GM19452 (cell line): ENCODE results near the gene FOXM1.

Experiments used
- ATAC-seq: cut with Tn5 transposase; IDR thresholded peaks from one replicate; pipeline ENCODE4 v1.9.1; 2021; ENCODE audit not compliant: unreplicated experiment

Gene FOXM1

DNA sequence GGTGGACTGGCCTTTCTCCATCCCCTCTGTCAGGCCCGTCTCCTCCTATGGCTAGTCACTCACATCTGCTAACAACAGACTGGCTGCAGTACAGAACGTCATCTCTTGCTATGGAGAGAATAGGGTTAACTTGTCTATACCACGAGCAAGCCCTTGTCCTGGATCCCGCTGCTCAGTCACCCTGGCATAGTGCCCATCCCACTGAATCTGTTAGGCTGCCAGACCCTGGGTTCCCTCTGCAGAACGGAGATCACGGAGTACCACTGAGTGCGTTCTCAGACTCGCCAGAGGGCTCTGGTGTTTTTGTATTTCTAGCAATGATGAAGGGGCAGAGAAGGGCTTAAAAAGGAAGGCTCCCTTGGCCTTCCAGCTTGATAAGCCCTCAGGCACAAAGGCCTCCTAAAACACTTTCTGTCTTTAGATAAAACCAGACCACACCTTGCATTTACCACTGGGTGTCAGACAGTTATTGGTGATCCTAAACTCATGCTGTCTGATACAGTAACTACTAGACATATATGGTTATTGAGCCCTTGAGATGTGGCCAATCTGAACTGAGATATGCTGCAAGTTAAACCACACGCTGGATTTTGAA lies 35.8 kb downstream of the FOXM1 start:
- no peak for ATAC-seq

DNA sequence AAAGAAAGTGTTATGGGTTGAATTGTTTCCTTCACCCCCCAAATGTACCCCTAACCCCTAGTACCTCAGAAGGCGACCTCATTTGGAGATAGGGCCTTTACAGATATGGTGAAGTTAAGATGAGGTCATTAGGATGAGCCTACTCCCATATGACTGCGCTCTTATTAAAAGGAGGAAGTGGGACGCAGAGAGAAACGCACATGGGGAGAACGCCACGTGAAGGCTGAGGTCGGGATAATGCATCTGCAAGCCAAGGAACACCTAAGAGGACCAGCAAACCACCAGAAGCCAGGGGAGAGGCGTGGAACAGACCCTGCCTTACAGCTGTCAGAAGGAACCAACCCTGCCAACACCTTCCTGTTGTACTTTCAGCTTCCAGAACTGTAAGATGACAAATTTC lies 40.4 kb downstream of the FOXM1 start:
- no peak for ATAC-seq

DNA sequence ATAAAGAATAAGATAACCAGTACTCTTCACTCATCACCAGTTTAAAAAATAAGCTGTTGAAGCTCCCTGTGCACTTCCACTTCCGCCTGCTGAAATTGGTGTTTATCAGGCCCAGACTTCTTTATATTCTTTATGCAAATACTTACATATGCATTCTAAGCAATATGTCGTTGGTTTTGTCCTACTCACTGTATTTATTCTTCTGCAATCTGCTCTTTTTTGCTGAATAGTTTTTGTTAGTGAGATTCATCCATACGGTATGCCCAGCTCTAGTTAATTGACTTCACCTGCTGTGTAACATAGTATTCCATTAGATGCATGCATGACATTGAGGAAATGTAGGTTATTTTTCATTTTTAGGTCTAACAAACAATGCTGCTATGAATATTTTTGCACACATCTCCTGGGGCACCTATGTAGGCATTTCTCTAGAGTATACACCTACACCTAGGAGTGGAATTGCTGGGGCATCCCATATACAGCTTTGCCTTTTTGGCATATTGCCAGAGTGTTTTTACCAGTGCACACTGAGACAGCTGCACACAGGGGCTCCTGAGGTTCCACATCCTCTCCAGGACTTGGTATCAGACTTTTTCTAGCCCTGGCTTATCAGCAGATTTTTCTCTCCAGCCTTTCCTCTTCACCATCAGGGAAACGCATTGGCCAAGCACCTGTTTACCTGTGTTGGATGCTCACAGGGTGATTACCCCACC lies 41.1 kb downstream of the FOXM1 start:
- ATAC-seq = no peak

DNA sequence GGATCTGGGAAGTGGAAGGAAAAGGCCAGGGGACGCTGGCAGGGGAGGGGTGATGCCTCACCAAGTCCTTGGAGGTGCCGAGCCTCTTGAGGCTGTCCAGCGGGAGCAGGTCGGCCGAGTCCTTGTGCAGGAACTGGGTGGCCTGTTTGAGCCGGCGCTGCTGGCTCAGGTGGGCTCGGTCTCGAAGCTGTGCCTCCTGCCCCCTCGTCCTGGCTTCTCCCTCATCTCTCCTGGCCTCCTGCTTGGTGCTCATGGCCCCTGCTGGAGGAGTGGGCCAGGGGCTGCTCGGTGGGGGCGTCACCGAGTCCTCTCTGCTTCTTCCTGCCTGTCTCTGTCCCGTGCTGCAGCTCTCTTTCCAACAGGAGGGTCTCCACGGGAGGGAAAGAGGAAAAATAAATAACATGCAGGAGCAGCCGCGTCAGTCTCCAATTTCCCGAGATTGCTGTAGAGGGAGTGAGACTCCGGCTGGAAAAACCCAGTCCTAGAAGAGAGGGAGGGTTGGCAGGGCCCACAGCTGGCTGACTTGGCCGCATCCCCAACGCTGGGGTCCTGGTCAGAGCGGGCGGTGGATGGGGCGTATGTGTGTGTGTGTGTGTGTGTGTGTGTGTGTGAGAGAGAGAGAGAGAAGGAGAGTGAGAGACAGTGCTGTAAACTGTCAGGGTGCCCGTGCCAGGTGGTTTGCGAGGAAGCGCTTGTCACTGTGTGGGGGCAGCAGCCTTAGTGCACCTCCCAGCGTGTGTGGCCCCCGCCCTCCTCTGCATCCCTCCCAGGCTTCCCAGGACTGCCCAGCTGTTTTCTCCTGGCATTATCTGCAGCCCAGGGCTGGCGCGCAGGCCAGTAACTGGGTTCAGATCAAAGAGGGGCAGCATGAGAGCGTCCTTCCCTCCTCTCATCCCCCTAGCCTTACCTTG lies 42.1 kb downstream of the FOXM1 start, which contains the start of gene NRIP2:
Gene NRIP2, minus strand, starts transcription at position 455 of the 911 bp plus-strand sequence. Its CDS starts 52 bp downstream, at position 403.
- no peak for ATAC-seq

DNA sequence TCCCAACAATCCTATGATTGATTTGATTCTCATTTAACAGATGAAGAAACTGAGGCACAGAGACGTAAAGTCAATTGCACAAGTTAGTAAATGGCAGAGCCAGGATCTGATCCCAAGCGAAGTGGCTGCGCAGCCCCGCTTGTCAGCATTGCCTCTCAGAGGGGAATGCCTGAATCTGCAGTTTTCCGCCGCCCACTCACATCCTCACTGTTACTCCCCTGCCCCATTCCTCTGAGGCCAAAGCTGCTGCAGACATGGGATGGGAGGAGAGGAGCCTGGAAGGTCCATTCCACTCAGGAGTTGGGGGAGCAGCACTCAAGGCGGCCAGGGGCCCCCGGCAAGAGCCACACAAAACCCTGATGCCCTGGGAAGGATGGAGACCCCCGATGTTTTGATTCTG lies 43.2 kb downstream of the FOXM1 start:
- ATAC-seq = no peak

DNA sequence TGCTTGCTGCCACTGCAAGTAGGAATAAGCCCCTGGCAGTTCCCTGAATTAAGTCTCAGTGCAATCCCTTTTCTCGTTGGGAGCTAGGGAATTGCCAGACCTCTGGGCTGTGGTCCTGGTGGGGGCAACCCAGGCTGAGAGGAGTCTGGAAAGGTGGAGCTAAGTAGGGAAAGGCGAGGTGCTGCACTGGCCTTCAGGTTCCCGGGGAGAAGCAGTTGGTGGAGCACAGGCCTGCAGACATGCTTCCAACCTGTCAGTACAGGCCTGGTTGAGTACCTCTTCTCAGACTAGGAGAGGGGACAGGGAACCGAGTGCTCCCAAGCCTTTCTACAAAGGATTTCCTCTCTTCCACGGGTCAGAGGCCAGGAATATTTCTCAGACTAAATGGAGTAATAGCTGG lies 43.6 kb downstream of the FOXM1 start:
- no peak for ATAC-seq

DNA sequence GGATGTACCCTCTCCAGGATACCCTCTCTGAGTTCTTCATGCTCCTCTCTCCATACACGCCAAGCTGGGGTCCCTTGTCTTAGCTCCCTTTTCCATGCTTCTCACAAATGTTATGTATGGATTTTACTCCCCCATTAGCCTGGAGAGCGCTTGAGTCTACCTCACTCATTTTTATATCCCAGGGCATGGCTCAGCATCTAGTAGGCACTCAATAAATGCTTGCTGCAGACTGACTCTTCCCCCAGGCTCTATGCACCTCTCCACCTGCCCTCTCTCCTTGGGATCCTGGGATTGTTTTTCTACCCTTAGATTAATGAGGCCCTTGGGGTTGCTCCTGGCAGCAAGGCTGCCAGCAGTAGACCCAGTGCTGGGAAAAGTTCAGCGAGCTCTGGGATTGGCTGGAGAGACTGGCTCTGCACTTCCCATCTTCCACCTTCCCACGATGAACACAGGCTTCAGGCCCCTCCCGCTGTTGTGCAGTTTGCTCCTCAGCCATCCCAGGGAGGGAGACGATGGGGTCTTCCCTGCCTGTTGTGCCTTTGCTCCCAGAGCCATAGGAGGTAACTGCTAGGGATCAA lies 44.3 kb downstream of the FOXM1 start:
- no peak for ATAC-seq

DNA sequence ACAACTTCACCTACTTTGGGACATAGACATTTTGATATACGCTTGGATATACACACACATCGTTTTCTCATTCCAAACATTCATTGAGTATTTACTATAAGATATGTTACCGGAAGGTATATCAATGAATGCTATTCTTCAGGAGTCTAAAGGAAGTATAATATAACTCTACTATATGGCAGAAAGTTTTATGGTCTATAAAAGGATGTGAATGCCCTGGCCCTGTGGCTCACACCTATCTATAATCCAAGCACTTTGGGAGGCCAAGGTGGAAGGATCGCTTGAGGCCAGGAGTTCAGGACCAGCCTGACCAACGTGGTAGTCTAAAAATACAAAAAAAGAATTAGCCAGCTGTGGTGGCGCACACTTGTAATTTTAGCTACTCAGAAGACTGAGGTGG lies 47.7 kb downstream of the FOXM1 start:
- no peak for ATAC-seq

DNA sequence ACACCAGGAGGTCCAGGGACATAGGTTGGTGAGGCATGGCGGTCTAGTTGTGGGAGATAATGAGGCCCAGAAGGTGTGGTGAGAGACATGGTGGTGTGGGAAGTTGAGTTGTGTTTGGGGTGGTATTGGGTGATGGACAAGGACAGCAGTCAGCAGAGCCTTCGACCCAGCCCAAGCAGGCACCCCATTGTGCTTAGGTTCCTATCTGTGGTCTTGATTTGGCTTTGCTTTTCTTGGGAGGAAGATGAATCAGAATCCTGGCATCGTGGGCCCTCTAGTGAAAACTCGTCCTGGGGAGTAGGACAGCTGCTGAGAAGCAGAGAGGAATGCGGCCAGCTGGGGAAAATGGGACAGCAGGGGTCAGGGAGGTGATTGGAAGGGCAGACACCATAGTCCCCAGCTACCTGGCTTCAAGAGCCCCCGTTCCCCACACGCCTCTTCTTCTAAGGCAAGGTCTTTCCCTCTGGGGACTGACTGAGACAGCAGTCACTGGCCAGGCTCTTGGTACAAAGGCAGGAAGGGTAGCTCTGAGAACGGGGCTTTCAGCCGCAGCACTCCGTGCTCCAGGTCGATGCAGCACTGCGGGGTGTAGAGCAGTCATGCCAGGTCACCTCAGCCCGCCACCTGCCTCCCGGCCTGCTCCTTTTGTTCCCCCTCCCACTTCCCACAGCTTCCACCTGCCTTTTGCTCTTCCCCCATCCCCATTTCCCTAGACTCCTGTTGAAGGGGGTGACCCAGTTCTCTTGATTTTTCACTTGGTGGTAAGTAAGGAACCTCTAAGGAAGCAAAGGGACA lies 50.1 kb downstream of the FOXM1 start:
- ATAC-seq = no peak

DNA sequence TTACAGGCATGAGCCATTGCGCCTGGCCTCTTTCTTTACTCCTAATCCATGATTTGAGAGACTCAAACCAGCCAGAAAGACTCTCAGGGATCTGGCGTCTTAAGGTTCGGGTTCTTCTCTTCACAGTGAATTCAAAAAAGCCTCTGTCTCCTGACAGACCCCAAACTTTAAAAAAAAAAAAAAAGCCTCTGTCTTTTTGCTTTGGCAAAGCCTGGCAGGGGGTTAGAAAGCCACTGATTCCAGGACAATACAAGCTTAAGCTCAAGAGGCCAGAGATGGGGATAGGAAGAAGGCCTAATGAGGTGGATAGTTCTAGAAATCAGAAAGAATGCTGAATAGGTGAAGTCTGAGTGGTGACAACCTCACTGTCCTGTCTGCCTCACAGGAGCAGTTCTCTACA lies 50.9 kb downstream of the FOXM1 start:
- no peak for ATAC-seq

DNA sequence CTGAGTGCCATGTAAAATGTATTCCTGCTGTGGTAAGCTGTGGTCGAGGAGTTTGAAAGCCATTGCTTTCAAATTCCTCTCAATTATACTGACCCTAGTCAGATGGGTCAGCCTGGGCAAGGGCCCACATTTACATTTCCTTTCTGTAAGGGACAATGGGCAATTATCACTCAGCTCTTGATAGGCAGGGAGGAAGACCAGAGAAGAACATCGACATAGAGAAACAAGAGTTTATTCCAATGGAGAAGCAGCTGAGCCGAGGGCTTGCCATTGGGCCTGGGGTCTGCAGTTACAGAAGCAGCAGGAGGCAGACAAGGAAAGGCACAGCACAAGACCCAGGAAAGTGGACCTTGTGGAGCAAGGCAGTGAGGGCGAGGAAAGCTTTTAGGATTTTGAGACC lies 51.8 kb downstream of the FOXM1 start:
- no peak for ATAC-seq

DNA sequence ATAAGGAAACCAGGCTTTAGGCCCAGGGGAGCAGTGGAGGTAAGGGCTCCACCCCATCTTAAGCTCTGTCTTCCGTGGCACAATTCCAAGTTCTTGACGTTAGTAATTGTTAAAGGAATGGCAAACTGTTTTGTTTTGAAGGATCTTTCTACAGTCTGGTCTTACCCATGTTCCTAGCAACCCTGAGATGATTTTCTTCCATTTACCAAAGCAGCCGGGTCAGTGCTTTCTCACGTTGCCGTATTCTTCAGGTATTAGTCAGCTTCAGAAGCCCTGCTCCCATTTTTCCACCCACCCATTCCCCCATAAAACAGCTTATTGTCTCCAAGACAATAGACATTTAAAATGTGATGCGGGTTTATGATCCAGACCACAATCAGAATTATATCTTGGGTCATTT lies 52.4 kb downstream of the FOXM1 start:
- ATAC-seq = no peak

DNA sequence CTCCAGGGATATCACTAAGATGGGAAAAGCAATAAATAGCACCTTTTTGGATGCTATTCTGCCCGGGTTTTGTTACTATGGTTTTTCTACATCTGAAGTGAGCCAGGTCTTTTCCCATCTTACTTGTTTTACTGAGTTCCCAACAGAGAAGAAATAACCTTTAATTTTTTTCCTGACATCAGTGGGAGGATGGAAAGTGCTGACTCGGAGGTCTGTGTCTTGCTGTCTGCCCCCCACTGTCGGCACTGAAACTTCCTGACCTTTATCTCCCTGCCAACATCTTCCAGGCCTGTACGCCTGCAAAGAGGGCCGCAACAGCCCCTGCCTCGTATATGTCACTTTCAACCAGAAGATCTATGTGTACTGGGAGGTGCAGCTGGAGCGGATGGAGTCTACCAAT lies 53.5 kb downstream of the FOXM1 start:
- ATAC-seq = no peak

DNA sequence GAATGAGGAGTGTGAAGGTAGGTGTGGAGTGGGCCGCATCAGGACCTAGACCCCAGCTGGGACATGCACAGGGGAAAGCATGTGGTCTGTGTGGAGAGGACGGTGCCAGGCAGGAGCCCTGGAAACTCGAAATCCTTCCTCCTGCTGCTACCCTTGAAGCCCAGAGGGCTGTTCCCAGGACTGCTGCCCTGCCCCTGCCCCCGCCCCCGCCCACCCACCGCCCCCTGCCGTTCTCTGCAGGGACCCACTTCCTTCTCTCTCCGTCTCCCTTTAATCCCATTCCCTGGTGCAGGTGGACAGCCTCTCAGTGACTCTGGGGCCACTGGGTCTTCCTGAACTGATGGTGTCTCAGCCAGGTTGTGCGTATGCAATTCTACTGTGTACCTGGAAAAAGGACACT lies 56.5 kb downstream of the FOXM1 start:
- ATAC-seq = no peak

DNA sequence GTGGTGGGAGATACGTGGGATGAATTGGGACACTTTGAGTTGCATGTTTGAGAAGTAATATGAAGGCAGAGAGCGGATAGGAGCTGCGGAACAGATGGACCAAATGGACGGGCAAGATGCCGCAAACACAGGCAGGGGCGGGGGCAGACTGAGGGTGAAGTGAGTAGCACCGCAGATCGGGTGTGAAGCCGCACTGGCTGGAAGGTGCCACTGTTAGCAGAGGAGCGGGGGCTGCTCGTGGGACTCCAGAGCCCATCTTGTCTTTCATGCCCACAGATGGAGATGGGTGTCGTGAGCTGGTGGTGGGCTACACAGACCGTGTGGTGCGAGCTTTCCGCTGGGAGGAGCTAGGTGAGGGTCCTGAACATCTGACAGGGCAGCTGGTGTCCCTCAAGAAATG lies 57.2 kb downstream of the FOXM1 start:
- no peak for ATAC-seq

DNA sequence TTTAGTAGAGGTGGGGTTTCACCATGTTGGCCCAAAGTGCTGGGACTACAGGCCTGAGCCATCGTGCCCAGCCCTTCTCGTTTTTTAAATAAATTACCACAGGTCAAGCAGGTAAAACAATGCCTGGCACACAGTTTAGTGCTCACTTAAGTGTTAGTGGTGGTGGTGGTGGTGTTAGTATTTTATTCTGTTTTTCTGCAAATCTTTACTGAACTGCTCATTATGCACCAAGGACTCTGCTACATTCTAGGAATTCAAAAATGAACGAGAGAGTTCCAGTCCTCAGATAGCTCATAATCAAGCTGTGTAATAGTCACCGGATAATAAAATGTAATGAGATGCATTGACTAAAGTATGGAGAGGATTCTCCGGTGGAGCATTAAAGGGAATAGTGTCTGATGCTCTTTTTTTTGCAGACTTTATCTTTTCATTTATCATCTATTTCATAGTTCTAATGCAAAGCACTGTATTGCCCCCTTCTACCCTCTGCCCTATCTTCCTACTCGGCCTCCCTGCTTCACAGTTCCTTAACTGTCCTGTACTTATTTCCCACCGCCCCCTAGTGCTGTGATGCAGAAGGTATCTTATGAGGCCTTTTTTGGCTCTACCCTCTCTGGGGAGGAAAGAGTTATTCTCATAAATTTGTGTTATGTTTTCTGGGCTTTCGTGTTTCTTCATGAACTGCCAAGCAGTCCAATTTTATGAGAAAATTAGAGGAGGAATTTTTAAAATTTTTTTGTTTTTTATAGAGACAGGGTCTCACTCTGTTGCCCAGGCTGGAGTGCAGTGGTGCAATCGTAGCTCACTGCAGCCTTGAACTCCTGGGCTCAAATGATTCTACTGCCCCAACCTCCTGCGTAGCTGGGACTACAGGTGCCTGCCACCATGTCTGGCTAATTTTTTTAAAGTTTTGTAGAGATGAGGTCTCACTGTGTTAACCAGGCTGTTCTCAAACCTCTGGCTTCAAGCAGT lies 63.5 kb downstream of the FOXM1 start:
- no peak for ATAC-seq

DNA sequence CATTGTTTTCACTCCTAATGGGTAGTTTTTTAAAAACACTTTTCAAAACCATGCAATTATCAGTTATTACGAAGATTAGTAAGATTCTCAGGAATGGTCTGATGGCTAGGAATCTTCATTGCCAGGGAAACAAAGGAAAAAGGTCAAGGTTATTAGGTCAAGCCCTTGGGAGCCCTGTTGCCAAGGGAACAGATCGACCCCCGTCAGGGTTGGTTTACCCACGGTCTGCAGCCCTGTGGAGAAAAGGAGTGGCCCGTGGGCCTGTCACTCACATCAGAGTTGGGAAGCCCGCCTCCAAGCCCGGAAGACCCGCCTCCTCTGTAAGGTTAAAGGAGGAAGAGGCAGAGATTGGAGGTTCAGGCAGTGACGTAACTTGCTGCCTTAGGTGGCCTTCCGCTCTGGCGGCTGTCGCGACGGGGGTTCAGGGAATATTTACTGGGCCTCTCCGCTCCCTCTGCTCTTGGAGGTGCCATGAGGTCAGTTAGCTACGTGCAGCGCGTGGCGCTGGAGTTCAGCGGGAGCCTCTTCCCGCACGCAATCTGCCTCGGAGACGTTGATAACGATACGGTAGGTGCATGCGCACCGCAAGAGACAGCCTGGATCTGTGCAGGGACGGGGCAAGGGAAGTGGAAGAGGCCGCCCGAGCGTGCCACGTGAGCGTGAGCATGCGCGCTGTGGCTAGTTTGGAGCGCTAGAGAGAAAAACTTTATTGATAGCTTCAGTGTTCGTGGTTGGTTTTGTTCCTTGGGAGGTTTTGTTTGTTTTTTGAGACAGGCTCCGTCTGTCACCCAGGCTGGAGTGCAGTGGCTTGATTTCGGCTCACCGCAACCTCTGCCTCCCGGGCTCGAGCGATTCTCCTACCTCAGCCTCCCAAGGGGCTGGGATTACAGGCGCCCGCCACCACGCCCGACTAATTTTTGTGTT lies 64.4 kb downstream of the FOXM1 start, which contains the start of gene ITFG2:
Gene ITFG2, plus strand, starts transcription at position 379 of the 924 bp plus-strand sequence. Its CDS starts 93 bp downstream, at position 472.
- ATAC-seq = peak; percentile 96

DNA sequence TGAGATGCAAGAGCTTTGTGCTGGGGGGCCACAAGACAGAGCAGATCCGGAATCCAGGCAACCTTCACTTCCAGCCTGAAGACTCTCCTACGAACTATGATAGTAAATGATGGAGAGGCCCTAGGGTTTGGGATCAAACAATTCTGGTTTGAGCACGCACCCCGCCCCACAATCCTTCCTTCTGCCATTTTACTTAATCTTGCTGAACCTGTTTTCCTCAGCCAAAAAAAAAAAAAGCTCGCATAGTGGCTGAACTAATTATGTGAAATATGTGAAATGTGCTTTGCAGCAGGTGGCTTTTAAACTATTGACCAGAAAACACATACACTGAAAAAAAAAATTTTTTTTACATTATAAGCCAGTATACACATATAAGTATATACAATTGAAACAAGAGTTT lies 65.2 kb downstream of the FOXM1 start:
- no peak for ATAC-seq
